Endothelial cell of hepatic sinusoid (primary cell): ENCODE results near the gene SENP2.

Experiments
- in situ Hi-C: cut with HindIII; loops from 2 replicates; pipeline ENCODE4 v1.10.0; 2017; ENCODE audit warnings: low sequenced_read_pairs

Gene SENP2

DNA sequence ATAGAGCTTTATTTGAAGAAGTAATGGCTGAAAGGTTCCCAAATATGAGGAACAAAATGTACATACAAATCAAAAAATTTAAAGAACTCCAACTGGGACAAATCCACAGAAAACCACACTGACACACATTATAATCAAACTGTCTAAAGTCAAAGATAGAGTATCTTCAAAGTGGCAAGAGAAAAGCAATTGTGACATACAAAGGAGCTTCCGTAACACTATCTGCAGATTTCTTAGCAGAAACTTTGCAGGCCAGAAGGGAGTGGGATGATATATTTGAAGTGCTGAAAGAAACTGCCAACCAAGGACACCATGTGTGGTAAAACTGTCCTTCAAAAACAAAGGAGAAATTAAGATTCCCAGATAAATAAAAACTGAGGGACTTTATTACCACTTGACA is 91.9 kb downstream of the SENP2 start:
- in situ Hi-C loops: no loop called here

DNA sequence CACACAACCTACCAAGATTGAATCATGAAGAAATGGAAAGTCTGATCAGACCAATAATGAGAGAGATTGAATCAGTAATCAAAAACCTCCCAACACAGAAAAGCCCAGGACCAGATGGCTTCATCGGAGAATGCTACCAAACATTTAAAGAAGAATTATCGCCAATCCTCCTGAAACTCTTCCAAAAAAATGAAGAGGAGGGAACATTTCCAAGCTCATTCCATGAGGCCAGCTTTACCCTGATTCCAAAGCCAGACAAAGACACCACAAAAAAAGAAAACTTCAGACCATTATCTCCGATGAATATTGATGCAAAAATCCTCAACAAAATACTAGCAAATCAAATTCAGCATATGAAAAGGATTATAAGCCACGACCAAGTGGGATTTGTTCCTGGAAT is 94.1 kb downstream of the SENP2 start:
- in situ Hi-C loops: no loop called here
